HG02571 (cell line): ENCODE measurements around the gene SLC10A7.

Experiments
- ATAC-seq: cut with Tn5 transposase; IDR thresholded peaks from one replicate; pipeline ENCODE4 v1.9.1; 2021; ENCODE audit warnings: mild to moderate bottlenecking, moderate library complexity; ENCODE audit not compliant: unreplicated experiment

Gene SLC10A7

DNA sequence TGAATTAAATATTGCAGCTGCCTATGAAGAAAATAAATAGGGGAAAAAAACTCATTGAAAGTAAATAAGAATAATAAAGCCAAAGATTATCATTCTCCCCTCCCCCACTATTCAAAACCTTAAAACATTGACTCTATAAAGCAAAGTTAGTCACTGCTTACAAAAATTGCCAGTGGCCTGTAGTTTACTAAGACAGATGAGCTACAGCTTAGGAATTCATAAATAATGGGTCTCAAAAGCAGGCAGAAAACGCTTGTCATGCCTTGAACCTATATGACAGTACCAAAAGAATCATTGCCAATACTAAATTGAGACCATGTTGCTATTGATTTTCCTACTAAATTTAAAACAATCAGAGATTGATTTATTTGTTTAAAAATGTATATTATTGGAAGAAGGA lies 78.9 kb downstream of the SLC10A7 start:
- no peak for ATAC-seq

GRCh38 chr4:146439999-146440398 lies 81.7 kb downstream of the SLC10A7 start:
- ATAC-seq: no peak

GRCh38 chr4:146439437-146439836 lies 82.3 kb downstream of the SLC10A7 start:
- no peak for ATAC-seq

GRCh38 chr4:146437778-146438177 lies 84.0 kb downstream of the SLC10A7 start:
- ATAC-seq: no peak

DNA sequence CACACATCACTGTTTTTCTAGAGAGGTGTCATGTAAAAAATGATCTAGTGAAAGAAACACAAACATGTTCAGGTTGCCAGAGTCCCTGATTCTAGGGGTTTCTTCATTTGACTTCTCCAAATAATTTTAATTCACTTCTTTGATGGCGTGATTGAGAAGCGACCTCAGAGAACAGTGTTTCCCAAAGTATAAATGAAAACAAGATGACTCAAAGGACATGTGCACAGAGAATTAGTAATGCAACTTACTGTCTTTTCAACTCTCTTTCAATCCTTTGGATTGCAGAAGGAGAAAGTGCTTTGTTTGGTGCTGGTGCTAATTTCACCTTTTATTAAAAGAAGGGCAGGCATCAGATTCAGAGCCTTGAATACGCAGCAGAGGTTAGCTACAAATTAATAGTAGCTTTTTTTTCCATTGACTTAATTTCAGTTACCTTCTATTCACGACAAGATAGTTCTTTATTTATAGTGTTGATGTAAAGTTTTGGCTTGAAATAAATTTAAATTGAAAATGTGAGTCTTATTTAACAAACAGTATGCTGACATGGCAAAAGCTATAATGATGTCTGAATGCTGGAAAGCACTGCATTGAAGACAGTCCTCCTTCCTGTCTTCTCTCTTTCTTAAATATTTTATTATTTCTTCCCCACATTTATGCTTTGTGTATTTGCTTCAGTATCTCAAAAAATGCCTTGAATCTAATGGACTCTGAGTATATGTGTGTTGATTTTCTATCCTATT lies 85.1 kb downstream of the SLC10A7 start:
- no peak for ATAC-seq

- ATAC-seq: no peak
Measured at GRCh38 chr4:146435962-146436361, 85.8 kb downstream of the SLC10A7 start.

- ATAC-seq: no peak
Measured at GRCh38 chr4:146432065-146432464, 89.7 kb downstream of the SLC10A7 start.

DNA sequence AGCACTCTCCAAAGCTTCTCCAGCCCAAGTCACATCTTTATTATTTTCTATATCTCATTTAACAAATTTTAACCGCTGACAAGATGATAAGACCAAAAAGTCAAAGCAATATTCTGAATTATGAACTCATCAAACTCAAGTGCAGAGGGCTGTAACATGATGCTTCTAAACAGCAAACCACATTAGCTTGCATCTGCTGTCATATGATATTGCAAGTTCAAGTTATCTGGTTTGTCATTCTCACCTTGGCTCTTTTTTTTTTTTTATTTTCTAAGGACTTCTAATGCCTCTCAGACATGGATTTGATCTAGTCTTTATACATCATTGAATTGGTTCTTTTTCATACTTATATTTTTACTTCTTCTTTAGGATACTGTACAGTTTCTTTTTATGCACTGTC lies 93.4 kb downstream of the SLC10A7 start:
- no peak for ATAC-seq

DNA sequence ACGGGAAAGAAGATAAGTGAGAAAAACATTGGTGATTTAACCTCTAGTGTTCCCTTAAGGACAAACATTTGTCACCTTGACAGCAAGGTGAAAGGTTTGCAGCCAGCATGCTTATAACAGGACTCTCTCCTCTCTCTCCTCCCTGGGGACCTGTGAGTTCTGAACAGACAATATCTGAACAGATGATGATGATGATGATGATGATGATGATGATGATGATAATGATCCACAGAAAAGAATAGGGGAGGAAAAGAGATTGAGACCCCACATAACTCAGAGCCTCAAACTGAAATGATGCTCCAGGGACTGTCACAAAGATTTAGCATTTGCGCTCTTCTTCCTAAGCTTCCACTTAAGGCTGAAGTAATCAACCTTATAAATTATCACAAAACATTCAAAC lies 103.9 kb downstream of the SLC10A7 start:
- no peak for ATAC-seq

GRCh38 chr4:146415829-146416228 lies 105.9 kb downstream of the SLC10A7 start:
- ATAC-seq: no peak

DNA sequence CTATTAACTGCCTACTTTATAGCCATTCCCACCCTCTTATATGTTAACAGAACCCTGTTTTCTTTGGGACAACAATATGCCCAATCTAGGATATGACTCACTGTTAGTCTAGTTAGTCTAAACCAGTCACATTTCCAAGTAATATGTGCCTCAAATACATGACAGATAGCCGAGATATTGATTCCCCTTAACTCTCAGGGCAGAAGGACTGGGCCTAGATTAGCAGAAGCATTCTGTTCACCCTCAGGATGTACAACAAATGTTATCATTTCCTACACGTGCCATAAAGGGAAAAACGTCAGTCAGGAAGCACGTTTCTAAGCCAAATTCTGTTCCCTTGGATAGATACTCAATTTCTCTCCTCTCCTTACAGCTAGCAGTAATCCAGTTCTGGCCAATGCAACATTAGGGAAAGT lies 114.1 kb downstream of the SLC10A7 start:
- ATAC-seq: no peak

DNA sequence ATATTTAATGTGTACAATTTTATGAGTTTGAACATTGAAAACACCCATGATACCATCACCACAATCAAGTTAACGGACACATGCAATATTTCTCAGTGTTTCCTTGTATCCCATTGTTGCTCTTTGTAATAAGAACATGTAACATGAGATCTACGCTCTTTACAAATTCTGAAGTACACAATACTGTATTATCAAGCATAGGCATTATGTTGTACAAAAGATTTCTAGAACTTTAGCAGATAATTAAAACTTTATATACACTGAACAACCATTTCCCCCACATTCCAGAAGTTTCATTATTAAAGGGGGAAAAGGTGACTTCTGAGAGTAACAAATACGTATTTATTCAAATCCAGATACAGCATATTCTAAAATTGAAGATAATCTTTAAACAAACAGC lies 114.5 kb downstream of the SLC10A7 start:
- no peak for ATAC-seq

DNA sequence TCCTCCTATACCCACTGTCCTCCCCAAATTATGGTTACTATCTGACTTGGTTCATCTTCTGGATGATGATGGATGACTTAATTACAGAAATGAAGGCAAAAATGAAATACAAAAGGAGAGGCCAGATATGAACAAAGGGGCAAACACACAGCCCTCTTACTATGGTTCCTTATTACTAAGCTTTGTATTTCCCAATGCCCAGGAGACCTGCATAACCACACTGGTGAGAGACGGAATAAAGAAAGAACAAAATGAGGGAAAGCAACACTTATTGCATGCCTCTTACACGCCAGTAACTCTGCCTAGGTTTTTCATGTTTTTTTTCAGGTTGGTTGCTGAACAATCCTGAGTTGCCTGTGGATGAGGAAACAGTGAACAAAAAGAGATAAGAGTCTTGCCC lies 120.5 kb downstream of the SLC10A7 start:
- ATAC-seq: no peak

- no peak for ATAC-seq
Measured at GRCh38 chr4:146398896-146399445, 122.8 kb downstream of the SLC10A7 start.

GRCh38 chr4:146398404-146398803 lies 123.3 kb downstream of the SLC10A7 start:
- no peak for ATAC-seq

- no peak for ATAC-seq
Measured at GRCh38 chr4:146389561-146389960, 132.2 kb downstream of the SLC10A7 start.

DNA sequence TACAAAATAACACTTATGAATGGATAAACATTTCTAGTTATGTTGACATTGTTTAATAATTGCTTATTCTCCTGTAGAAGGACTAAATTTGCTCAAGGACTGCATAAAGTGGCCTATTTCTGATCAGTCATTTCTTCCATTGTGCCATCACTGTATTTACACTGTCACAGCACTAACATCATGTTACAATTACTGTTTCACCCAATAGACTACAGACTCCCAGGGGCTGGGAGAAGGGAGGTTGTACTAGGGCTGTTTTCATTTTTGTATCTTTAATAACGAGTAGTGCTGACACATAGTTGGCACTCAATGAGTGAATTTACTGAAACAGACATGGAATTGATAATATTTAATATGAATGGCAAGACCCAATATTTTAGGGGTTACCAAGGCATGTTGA lies 139.5 kb downstream of the SLC10A7 start:
- ATAC-seq: no peak

- ATAC-seq: no peak
Measured at GRCh38 chr4:146381263-146381872, 140.4 kb downstream of the SLC10A7 start.

DNA sequence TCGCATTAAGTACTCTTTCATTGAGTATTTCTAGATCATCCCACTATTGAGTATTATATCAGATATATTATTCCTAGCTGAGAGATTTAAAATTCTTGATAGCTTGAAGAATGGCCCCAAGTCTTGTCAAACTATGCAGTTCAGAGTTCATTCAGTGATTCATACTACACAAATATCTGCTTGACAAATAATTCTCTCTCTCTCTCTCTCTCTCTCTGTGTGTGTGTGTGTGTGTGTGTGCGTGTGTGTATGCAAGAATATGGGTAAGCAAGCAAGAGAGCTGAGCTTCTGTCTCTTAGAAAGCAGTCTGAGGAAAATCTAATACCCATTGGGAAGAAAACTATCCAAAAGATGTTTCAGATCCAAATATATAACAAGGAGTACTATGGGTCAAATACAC lies 142.0 kb downstream of the SLC10A7 start:
- no peak for ATAC-seq

GRCh38 chr4:146371812-146372211 lies 149.9 kb downstream of the SLC10A7 start:
- ATAC-seq: no peak

- ATAC-seq: no peak
Measured at GRCh38 chr4:146370841-146371240, 150.9 kb downstream of the SLC10A7 start.

- no peak for ATAC-seq
Measured at GRCh38 chr4:146369446-146369845, 152.3 kb downstream of the SLC10A7 start.
